Astrocyte (in vitro differentiated cells and primary cell): ENCODE measurements around the gene FZD2. TPM values are rescaled to one million over a fixed set of nuclear protein-coding genes. Genes with fewer than 3 reads are reported as not detected.
A peak's percentile ranks its signal among the peaks of the same experiment; 100 is the strongest.

Experiments
- DNase-seq: peaks from one replicate; pipeline ENCODE4 v3.0.0-alpha.2; 2010; ENCODE audit warnings: low read depth
- FAIRE-seq: peaks from 2 replicates; lab custom pipeline; 2011; peaks lifted over from hg19 to GRCh38; lab: Jason Lieb, UNC
- H2AFZ ChIP-seq: 2 replicates; pipeline ENCODE4 v1.6.0; 2012; ENCODE audit warnings: low read depth, low read length, inconsistent platforms
- H3K27ac ChIP-seq: 2 replicates; pipeline ENCODE4 v1.5.1; 2011; ENCODE audit warnings: low read depth, low read length, inconsistent platforms
- H3K27me3 ChIP-seq: 2 replicates; pipeline ENCODE4 v1.6.0; 2011; ENCODE audit warnings: low read length, inconsistent platforms; ENCODE audit not compliant: insufficient read depth
- H3K36me3 ChIP-seq: 2 replicates; pipeline ENCODE4 v1.5.1; 2011; ENCODE audit warnings: low read length, inconsistent platforms; ENCODE audit not compliant: insufficient read depth
- H3K4me1 ChIP-seq: 2 replicates; pipeline ENCODE4 v1.5.1; 2011; ENCODE audit warnings: low read length, inconsistent platforms; ENCODE audit not compliant: insufficient read depth
- H3K4me2 ChIP-seq: 2 replicates; pipeline ENCODE4 v1.6.0; 2012; ENCODE audit warnings: low read length, inconsistent platforms
- H3K4me3 ChIP-seq: 2 replicates; pipeline ENCODE4 v1.5.1; 2011; ENCODE audit warnings: low read depth, mild to moderate bottlenecking, low read length, inconsistent platforms; ENCODE audit not compliant: insufficient read depth
- H3K79me2 ChIP-seq: 2 replicates; pipeline ENCODE4 v1.6.0; 2012; ENCODE audit warnings: mild to moderate bottlenecking, low read length, inconsistent platforms; ENCODE audit not compliant: insufficient read depth
- H3K9ac ChIP-seq: 2 replicates; pipeline ENCODE4 v1.6.0; 2012; ENCODE audit warnings: mild to moderate bottlenecking, low read length, inconsistent platforms
- H3K9me3 ChIP-seq: 2 replicates; pipeline ENCODE4 v1.5.1; 2012; ENCODE audit warnings: low read depth, mild to moderate bottlenecking, low read length, inconsistent platforms; ENCODE audit not compliant: insufficient read depth
- H4K20me1 ChIP-seq: 2 replicates; pipeline ENCODE4 v1.6.0; 2012; ENCODE audit warnings: low read length, inconsistent platforms; ENCODE audit not compliant: insufficient read depth
- H3K27ac Mint-ChIP-seq: one replicate; pipeline ENCODE4 v1.8.0; 2021; ENCODE audit warnings: mild to moderate bottlenecking, mixed read lengths; ENCODE audit not compliant: unreplicated experiment
- H3K27me3 Mint-ChIP-seq: one replicate; pipeline ENCODE4 v1.8.0; 2021; ENCODE audit warnings: low read depth, mixed read lengths; ENCODE audit not compliant: unreplicated experiment
- H3K36me3 Mint-ChIP-seq: one replicate; pipeline ENCODE4 v1.8.0; 2021; ENCODE audit warnings: low read depth, mixed read lengths; ENCODE audit not compliant: unreplicated experiment
- H3K4me1 Mint-ChIP-seq: one replicate; pipeline ENCODE4 v1.8.0; 2021; ENCODE audit warnings: low read depth, mixed read lengths; ENCODE audit not compliant: unreplicated experiment
- H3K4me3 Mint-ChIP-seq: one replicate; pipeline ENCODE4 v1.8.0; 2021; ENCODE audit warnings: mild to moderate bottlenecking, moderate library complexity, mixed read lengths; ENCODE audit not compliant: unreplicated experiment
- H3K9me3 Mint-ChIP-seq: one replicate; pipeline ENCODE4 v1.8.0; 2021; ENCODE audit warnings: mild to moderate bottlenecking, mixed read lengths; ENCODE audit not compliant: unreplicated experiment
- CTCF ChIP-seq: IDR thresholded peaks from 2 replicates; pipeline ENCODE4 v1.5.1; 2011; ENCODE audit warnings: low read depth, mild to moderate bottlenecking, inconsistent platforms, low read length, moderate library complexity; ENCODE audit not compliant: insufficient read depth
- EZH2 ChIP-seq: IDR thresholded peaks from 2 replicates; pipeline ENCODE4 v1.6.1; 2012; ENCODE audit warnings: mild to moderate bottlenecking, low read length, inconsistent platforms; ENCODE audit not compliant: insufficient read depth
- total RNA-seq: library from RNA; stranded (reverse); gene quantifications from 2 replicates; pipeline ENCODE4 v1.2.1, GENCODE V29; 2021

FZD2 gene
- total RNA-seq, 1 donor from 2014 or later, result 97.6 TPM

GRCh38 chr17:44547625-44548267 is 9.5 kb upstream of the FZD2 start:
- H3K9me3 ChIP-seq, result no peaks in the 10 kb centered on the region
- FAIRE-seq (no peak), DNase-seq (no peak)
- peak overlapping the region; percentile 43 for H3K9ac ChIP-seq
- TF ChIP-seq EZH2, result no peak
- TF ChIP-seq CTCF, result no peak
- no peaks in the 10 kb centered on the region for H3K9me3 Mint-ChIP-seq
- H3K27ac ChIP-seq, result peak overlapping the region; percentile 72
- H4K20me1 ChIP-seq, result no peaks in the 10 kb centered on the region
- H3K36me3 Mint-ChIP-seq, result peaks cover 4% of the 10 kb centered on the region
- no peaks in the 10 kb centered on the region for H3K27me3 ChIP-seq
- peak overlapping the region; percentile 45 for H3K4me2 ChIP-seq
- H3K36me3 ChIP-seq, result no peaks in the 10 kb centered on the region
- no peak overlapping the region for H3K4me3 Mint-ChIP-seq
- H2AFZ ChIP-seq, result peak overlapping the region; percentile 6
- peaks cover 70% of the 10 kb centered on the region for H3K4me1 Mint-ChIP-seq
- no peak overlapping the region for H3K4me3 ChIP-seq
- H3K79me2 ChIP-seq, result no peaks in the 10 kb centered on the region
- H3K27me3 Mint-ChIP-seq, result no peaks in the 10 kb centered on the region
- H3K4me1 ChIP-seq, result peaks cover 41% of the 10 kb centered on the region
- peak overlapping the region; percentile 99 for H3K27ac Mint-ChIP-seq

GRCh38 chr17:44548376-44549230 is 8.7 kb upstream of the FZD2 start:
- H3K27ac Mint-ChIP-seq, result peak overlapping the region; percentile 91
- H3K4me2 ChIP-seq, result no peak overlapping the region

More at GRCh38 chr17:44548376-44549230, 8.7 kb upstream of the FZD2 start:
- Histone ChIP-seq H2AFZ (no peak overlapping the region), H3K27me3 (no peaks in the 10 kb centered on the region), H3K79me2 (no peaks in the 10 kb centered on the region), H3K27ac (no peak overlapping the region), H3K9me3 (no peaks in the 10 kb centered on the region), H3K4me1 (peaks cover 34% of the 10 kb centered on the region), H3K9ac (no peak overlapping the region), H3K36me3 (no peaks in the 10 kb centered on the region), H3K4me3 (no peak overlapping the region), H4K20me1 (no peaks in the 10 kb centered on the region)
- H3K36me3 Mint-ChIP-seq, result peaks cover 4% of the 10 kb centered on the region
- H3K27me3 Mint-ChIP-seq, result no peaks in the 10 kb centered on the region
- H3K4me1 Mint-ChIP-seq, result peaks cover 65% of the 10 kb centered on the region
- no peak overlapping the region for H3K4me3 Mint-ChIP-seq
- TF ChIP-seq CTCF (no peak), EZH2 (no peak)
- FAIRE-seq, result no peak
- no peaks in the 10 kb centered on the region for H3K9me3 Mint-ChIP-seq
- DNase-seq, result no peak
